NCI-H1436 (cell line): Measurements from ENCODE around the gene IL17REL.
A peak's percentile ranks its signal among the peaks of the same experiment; 100 is the strongest.

Source experiments
- DNase-seq: peaks from one replicate; lab custom pipeline; 2025; lab: John Stamatoyannopoulos, UW

The IL17REL gene

DNA sequence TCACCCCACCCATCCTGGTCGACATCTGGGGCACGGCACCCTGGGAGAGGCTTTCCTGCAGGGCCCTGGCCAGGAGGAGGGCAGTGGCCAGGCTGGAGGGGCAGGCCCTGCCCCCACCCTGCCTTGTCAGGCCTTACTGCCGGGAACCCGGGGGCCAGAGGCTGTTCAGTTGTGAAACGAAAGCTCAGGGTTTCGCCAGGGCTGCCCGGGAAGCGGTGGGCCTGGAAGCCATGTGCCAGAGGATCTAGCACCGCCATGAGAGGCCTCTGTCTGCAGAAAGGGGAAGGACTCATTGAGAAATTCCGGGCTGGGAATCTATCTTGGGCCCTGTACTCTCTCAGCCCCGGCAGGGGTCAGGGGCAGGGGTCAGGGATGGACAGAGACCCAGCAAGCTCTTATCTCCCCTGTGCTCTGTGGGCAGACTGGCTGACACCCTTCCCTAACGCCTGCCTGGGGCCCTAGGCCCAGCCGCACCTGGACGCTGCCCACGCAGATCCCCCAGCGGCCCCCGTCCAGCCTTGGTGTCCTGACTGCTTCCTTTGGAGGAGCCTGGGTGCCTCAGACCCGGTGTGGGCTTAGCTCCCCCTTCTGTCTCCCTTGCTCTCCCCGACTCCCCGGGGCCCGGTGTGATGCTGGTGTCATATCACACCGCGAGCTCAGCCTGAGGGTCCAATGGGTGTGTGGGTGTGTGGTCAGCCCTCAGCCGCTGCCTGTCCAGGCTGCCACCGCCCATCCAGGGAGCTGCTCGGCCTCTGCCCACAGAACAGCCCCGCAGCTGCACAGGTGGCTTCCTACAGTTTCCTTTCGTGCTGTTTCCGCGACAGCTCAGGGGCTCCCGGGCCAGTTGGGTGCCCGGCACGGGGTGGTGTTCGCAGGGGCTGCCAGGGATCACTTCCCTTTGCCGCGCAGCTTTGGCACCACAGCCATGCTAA lies 45.5 kb downstream of the IL17REL start:
- no peak for DNase-seq

DNA sequence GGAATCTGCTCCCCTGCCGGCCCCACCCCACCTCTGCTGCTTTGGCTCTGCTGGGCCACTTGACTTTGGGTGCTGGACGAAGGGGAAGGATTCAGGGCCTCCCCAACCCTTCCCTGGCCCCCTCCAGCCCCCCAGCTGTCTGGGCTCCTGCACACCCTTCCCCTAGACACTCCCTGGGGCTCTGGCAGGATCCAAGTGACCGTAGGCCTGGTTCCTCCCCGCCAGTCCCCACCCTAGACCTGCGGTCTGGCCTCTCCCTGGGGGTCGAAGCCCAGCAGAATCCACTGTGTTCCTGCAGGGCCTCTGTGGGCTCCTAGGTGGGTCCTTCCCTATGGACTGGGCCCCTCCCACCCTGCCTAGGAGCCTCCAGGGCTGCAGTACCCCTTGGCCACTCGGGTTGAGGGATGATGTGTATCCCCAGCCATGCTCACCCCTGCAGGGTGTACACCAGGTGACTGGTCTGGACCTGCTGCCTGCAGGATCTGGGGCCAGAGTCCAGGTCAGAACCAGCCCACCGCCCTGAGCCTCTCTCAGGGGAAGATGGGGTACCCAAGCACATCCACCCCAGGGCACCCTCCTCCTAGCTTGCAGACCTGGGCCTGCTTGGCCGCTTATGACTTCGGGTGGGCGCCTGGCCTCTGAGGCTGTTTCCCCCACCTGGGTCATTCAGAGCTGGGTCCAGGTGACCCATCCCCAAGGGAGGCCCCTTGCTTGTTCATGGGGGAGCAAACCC lies 46.4 kb downstream of the IL17REL start:
- DNase-seq: no peak

GRCh38 chr22:49965091-49966040 lies 47.2 kb downstream of the IL17REL start:
- no peak for DNase-seq

DNA sequence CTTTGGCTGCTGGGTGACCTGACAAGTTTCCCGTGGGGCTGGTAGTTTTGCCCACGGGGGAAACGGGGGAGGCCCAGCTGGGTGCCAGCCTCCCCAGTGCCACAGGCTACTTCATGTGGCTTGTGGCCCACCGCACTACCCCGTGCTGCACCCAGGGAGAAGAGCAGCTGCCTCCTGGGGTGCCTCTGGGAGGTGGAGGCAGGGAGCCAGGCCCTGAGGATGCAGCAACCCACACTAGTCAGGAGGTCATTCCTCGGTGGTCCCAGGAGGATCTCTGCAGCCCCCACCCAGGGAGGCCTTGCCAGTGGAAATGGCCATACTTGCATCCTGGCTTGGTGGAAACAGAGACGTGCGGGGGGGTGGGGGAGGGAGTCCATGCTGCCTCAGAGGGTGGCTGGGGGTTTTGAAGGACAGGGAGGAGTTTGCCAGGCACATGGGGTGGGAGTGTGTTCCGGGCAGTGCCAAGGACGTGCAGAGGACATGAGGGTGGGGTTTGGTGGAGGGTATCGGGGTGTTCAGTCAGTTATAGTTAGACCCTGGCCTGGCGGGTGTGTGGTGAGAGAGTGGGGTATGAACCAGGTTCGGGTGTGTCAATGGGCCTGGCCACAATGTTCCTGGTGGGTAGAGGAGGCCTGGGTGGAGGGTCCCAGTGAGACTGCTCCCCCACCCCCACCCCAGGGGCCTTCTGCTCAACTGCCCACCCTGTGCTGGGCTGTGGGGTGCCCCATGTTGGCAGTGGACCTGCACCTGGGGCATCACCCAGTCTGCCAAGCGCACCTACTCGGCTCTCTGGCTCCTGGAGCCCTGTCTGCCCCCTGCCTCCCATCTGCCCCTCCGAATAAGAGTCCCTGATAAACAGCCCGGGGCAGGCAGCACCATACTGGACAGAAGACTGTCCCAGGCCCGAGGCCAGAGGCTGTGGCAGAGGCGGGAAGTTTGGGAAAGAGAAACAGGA lies 48.2 kb downstream of the IL17REL start:
- DNase-seq: no peak

DNA sequence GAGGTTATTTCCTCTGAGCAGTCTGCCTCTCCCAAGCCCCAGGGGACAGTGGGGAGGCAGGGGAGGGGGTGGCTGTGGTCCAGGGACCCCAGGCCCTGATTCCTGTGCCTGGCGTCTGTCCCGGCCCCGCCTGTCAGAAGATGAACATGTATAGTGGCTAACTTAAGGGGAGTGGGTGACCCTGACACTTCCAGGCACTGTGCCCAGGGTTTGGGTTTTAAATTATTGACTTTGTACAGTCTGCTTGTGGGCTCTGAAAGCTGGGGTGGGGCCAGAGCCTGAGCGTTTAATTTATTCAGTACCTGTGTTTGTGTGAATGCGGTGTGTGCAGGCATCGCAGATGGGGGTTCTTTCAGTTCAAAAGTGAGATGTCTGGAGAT lies 48.9 kb downstream of the IL17REL start:
- no peak for DNase-seq

GRCh38 chr22:49962751-49963646 lies 49.6 kb downstream of the IL17REL start:
- no peak for DNase-seq

DNA sequence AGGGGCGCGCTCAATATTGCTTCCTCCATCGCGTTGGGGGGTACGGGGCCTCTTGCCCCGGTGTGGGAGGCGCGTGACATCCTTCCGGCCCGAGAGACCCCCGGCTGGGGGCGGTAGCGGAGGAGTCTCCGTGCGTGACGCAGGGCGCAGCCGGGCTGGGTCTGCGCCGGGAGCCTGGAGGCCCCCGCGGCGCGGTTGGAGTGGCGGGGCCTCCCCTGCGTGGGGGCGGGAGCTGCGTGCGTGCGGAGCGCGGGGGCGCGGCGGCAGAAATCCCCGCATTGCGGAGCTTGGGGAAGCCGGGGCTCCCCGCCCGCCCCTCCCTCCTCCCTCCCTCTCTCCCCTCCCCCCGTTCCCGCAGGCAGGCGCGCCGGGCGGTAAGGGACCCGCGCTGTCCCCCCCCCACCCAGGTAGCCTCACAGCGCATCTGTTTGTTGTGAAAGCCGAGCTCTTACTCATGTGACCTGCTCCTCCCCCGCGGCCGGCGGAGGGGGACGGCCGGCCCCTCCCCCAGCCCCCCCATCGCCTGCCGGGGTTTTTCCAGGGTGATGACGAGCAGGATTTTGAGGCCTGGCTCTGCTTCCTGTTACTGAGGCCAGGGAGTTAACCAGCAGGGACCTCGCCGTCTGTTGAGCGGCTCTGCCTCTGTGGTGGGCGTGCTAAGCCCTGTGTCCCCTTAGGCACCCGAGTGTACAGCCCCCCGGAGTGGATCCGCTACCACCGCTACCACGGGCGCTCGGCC lies 50.4 kb downstream of the IL17REL start:
- DNase-seq: peak; percentile 57

- no peak for DNase-seq
Observed at GRCh38 chr22:49961601-49962011, 51.0 kb downstream of the IL17REL start.

DNA sequence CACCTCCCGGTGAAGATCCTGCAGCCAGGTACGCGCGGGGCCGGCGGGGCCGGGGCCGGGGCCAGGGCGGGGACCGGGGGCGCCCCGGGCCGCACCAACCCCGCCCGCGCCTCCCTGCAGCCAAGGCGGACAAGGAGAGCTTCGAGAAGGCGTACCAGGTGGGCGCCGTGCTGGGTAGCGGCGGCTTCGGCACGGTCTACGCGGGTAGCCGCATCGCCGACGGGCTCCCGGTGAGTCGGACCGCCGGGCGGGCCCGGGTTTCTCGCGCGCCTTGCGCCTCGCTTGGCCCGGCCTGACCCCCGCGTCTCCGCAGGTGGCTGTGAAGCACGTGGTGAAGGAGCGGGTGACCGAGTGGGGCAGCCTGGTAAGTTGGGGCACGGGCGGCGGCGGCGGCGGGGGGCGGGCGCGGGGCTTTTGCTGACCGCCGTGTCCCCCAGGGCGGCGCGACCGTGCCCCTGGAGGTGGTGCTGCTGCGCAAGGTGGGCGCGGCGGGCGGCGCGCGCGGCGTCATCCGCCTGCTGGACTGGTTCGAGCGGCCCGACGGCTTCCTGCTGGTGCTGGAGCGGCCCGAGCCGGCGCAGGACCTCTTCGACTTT lies 51.5 kb downstream of the IL17REL start:
- DNase-seq: no peak

DNA sequence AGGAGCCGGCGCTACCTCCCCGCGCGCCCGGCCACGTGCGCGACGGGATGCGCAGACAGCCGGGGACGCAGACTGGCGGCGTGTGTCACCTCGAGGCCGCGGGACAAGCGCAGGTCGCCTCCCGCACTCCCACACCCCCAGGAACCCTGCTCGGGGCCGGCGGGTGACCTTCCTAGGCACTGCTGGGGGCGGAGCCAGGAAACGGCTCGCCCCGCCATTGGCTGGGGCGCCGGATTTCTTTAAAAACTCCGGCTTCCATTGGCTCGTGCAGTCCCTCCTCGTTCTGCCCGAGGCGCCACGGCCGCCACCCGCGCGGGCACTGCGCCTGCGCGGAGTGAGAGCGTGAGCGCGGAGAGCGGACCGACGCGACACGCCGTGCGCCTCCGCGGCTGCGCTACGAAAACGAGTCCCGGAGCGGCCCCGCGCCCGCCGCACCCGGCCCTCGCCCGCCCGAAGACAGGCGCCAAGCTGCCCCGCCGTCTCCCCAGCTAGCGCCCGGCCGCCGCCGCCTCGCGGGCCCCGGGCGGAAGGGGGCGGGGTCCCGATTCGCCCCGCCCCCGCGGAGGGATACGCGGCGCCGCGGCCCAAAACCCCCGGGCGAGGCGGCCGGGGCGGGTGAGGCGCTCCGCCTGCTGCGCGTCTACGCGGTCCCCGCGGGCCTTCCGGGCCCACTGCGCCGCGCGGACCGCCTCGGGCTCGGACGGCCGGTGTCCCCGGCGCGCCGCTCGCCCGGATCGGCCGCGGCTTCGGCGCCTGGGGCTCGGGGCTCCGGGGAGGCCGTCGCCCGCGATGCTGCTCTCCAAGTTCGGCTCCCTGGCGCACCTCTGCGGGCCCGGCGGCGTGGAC lies 52.2 kb downstream of the IL17REL start, which contains the start of gene PIM3:
PIM3 (plus strand) TSS at position 614 of the 846 bp plus-strand sequence; CDS start at position 790, 176 bp downstream.
- peak; percentile 94 for DNase-seq

- no peak for DNase-seq
Observed at GRCh38 chr22:49959782-49960158, 52.8 kb downstream of the IL17REL start.

GRCh38 chr22:49958931-49959781 lies 53.4 kb downstream of the IL17REL start:
- no peak for DNase-seq

DNA sequence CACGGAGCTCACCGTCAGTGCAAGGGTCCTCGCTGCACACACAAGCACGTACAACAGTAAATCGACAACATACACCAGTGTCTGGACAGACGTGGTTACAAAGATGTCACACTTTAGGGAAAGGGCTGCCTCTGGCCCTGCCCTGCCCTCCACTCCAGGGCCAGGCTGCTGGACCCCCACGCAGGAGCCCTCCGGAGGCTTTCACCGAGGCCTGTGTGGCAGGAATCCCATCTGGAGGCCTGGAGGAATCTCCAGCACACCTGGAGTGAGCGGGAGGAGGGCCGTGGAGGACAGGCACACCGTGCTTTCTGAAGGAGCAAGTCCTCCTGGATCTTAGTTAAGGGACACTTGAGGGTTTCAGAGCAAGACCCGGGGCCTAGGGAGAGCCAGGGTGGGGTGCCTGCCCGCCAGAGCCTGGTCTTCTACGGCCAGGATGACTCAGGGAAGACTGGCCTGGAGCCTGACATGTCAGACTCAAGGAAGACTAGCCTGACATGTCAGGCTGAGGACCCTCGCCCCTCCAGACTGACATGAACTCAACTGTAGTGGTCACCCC lies 54.1 kb downstream of the IL17REL start:
- DNase-seq: no peak

GRCh38 chr22:49957826-49958365 lies 54.7 kb downstream of the IL17REL start:
- DNase-seq: no peak

GRCh38 chr22:49956914-49957825 lies 55.4 kb downstream of the IL17REL start:
- DNase-seq: no peak
